ENCODE measurements around the gene KRTAP4-7. TPM values are rescaled to one million over a fixed set of nuclear protein-coding genes. Genes with fewer than 3 reads are reported as not detected.
"Not testable (repeated sequence)": the region's sequence is repeated elsewhere in the genome, so short reads cannot be mapped to it uniquely, and the experiment has no call there.

Gene KRTAP4-7
- total and polyA plus RNA-seq, 2 donors (not counting 3 experiments of a cell fraction or from before 2014, with no cell fraction given), result not detected

- H3K27ac ChIP-seq (ENCODE audit: insufficient read depth, low read depth, low read length), result no peak overlapping the region
- dilution Hi-C loops (cut with MboI; ENCODE audit: extremely low pct_ligation_motif_present, low sequenced_read_pairs), result no loop called here
- H3K79me2 ChIP-seq (ENCODE audit: control insufficient read depth, insufficient read depth, low read length), result no peaks in the 10 kb centered on the region
- H3K4me2 ChIP-seq (ENCODE audit: insufficient read depth, low read length), result no peak overlapping the region
- no peak overlapping the region for H3K4me3 ChIP-seq (replicated peaks in 1 of 3; ENCODE audit: insufficient read depth in 1 of 3, low read depth in 1 of 3, low read length in 3 of 3)
- no peak overlapping the region for H2AFZ ChIP-seq (ENCODE audit: low read depth, low read length)
- peaks cover 1 to 2% of the 10 kb centered on the region in 2 experiments for H3K27me3 ChIP-seq (ENCODE audit: control insufficient read depth in 2 of 2, insufficient read depth in 2 of 2, low read length in 2 of 2)
- BruUV-seq (replicated peaks), result no TSS peak
- CTCF ChIA-PET, result no interaction called here
- H3K9me3 ChIP-seq (replicated peaks; ENCODE audit: control insufficient read depth, insufficient read depth, low read length), result no peaks in the 10 kb centered on the region
- POLR2A ChIA-PET, result no interaction called here
- no peaks in the 10 kb centered on the region for H3K9me1 ChIP-seq (replicated peaks; ENCODE audit: control insufficient read depth, extremely low read depth, insufficient read depth, low read length)
- H3K36me3 ChIP-seq (ENCODE audit: control insufficient read depth in 2 of 2, extremely low read depth in 1 of 2, insufficient read depth in 2 of 2, low read length in 2 of 2), result no peaks in the 10 kb centered on the region
- FAIRE-seq (no peak), DNase-seq (ENCODE audit: low read depth, low spot score) (no peak)
- H4K20me1 ChIP-seq (replicated peaks; ENCODE audit: control insufficient read depth, extremely low read depth, insufficient read depth, low read length), result no peaks in the 10 kb centered on the region
- TF ChIP-seq POLR2A (IDR thresholded peaks at IDR 0.05; ENCODE audit: low read depth, low read length), result no peak
- no peak for TF ChIP-seq MYC (IDR thresholded peaks at IDR 0.05; ENCODE audit: low read depth, low read length)
- no peak for TF ChIP-seq GATA2 (IDR thresholded peaks at IDR 0.05; ENCODE audit: insufficient read depth, insufficient read length, low read depth, low read length)
- TF ChIP-seq, protein P1, sequence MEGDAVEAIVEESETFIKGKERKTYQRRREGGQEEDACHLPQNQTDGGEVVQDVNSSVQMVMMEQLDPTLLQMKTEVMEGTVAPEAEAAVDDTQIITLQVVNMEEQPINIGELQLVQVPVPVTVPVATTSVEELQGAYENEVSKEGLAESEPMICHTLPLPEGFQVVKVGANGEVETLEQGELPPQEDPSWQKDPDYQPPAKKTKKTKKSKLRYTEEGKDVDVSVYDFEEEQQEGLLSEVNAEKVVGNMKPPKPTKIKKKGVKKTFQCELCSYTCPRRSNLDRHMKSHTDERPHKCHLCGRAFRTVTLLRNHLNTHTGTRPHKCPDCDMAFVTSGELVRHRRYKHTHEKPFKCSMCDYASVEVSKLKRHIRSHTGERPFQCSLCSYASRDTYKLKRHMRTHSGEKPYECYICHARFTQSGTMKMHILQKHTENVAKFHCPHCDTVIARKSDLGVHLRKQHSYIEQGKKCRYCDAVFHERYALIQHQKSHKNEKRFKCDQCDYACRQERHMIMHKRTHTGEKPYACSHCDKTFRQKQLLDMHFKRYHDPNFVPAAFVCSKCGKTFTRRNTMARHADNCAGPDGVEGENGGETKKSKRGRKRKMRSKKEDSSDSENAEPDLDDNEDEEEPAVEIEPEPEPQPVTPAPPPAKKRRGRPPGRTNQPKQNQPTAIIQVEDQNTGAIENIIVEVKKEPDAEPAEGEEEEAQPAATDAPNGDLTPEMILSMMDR (IDR thresholded peaks at IDR 0.05; ENCODE audit: extremely low read depth in 1 of 2, insufficient read depth in 1 of 2, low read depth in 1 of 2, low read length in 2 of 2), result no peak
- TF ChIP-seq POLR2AphosphoS5 (IDR thresholded peaks at IDR 0.05; ENCODE audit: insufficient read depth, low read depth, low read length), result no peak
- TF ChIP-seq EZH2 (IDR thresholded peaks at IDR 0.05; ENCODE audit: borderline replicate concordance, low read depth, low read length, severe bottlenecking), result no peak
- TF ChIP-seq MAX (IDR thresholded peaks at IDR 0.05; ENCODE audit: insufficient read depth, insufficient read length), result no peak
- no peak for TF ChIP-seq JUN (IDR thresholded peaks at IDR 0.05; ENCODE audit: borderline replicate concordance, insufficient read depth, insufficient read length, low read depth)
- TF ChIP-seq FOS (IDR thresholded peaks at IDR 0.05; ENCODE audit: borderline replicate concordance, insufficient read depth, low read length), result no peak
- H3K4me1 ChIP-seq (ENCODE audit: control insufficient read depth, extremely low read depth, insufficient read depth, low read length), result no peaks in the 10 kb centered on the region
- H3K9ac ChIP-seq (replicated peaks; ENCODE audit: extremely low read depth, insufficient read depth, low read length), result no peak overlapping the region
- intact Hi-C loops (cut with micrococcal nuclease), result no loop called here
These were observed 29.9 kb upstream of the KRTAP4-7 start for GRCh38 chr17:41054025-41054424.

DNA sequence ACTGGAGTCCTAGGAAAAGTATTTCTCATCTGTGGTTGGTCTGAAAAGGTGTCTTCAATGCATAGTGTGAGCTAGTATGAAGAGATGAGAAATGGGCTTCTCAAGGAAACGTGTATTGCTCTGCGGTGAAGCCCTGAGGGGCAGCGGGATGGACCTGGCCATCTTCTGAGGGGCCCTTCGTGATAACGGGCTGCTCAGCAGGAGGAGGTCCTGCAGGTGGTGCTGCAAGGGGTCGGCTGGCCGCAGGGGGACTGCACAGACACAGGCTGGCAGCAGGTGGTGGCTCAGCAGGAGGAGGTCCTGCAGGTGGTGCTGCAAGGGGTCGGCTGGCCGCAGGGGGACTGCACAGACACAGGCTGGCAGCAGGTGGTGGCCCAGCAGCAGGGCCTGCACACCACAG lies 29.4 kb upstream of the KRTAP4-7 start:
- dilution Hi-C loops (cut with MboI; ENCODE audit: extremely low pct_ligation_motif_present, low sequenced_read_pairs); H3K27me3 ChIP-seq (ENCODE audit: control insufficient read depth in 2 of 2, insufficient read depth in 2 of 2, low read length in 2 of 2); H3K27ac ChIP-seq (ENCODE audit: insufficient read depth, low read depth, low read length); FAIRE-seq; H3K4me2 ChIP-seq (ENCODE audit: insufficient read depth, low read length); POLR2A ChIA-PET; H3K79me2 ChIP-seq (ENCODE audit: control insufficient read depth, insufficient read depth, low read length); H3K36me3 ChIP-seq (ENCODE audit: control insufficient read depth in 2 of 2, extremely low read depth in 1 of 2, insufficient read depth in 2 of 2, low read length in 2 of 2); H4K20me1 ChIP-seq (replicated peaks; ENCODE audit: control insufficient read depth, extremely low read depth, insufficient read depth, low read length); H3K4me3 ChIP-seq (replicated peaks in 1 of 3; ENCODE audit: insufficient read depth in 1 of 3, low read depth in 1 of 3, low read length in 3 of 3); BruUV-seq (replicated peaks); H3K4me1 ChIP-seq (ENCODE audit: control insufficient read depth, extremely low read depth, insufficient read depth, low read length); H2AFZ ChIP-seq (ENCODE audit: low read depth, low read length); intact Hi-C loops (cut with micrococcal nuclease); H3K9me1 ChIP-seq (replicated peaks; ENCODE audit: control insufficient read depth, extremely low read depth, insufficient read depth, low read length); H3K9me3 ChIP-seq (replicated peaks; ENCODE audit: control insufficient read depth, insufficient read depth, low read length); DNase-seq (ENCODE audit: low read depth, low spot score); H3K9ac ChIP-seq (replicated peaks; ENCODE audit: extremely low read depth, insufficient read depth, low read length); CTCF ChIA-PET: not testable (repeated sequence)

DNA sequence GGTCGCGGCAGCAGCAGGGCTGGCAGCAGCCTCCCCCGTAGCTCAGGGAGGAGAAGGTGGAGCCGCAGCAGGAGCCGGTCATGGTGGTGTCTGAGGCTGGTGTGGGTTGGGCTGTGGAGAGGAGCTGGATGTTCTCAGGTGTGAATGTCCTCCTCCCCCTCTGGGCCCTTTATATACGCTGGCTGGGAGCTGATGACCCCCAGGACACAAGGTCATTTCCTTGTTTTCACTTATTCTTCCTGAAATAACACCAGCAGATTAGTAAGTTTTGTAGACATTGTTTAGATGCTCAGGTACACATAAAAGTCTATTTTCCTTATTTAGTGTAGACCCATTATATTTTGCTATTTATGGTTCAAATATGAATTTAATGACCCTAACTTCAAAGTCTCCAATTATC lies 28.8 kb upstream of the KRTAP4-7 start, which contains the start of gene KRTAP2-2:
Gene KRTAP2-2, minus strand, starts transcription at position 101 of the 400 bp plus-strand sequence. Its CDS starts 19 bp downstream, at position 82.
- H3K4me3 ChIP-seq (replicated peaks in 1 of 3; ENCODE audit: insufficient read depth in 1 of 3, low read depth in 1 of 3, low read length in 3 of 3); POLR2A ChIA-PET; H3K27me3 ChIP-seq (ENCODE audit: control insufficient read depth in 2 of 2, insufficient read depth in 2 of 2, low read length in 2 of 2); DNase-seq (ENCODE audit: low read depth, low spot score); H3K4me2 ChIP-seq (ENCODE audit: insufficient read depth, low read length); H3K9ac ChIP-seq (replicated peaks; ENCODE audit: extremely low read depth, insufficient read depth, low read length); intact Hi-C loops (cut with micrococcal nuclease); H3K9me1 ChIP-seq (replicated peaks; ENCODE audit: control insufficient read depth, extremely low read depth, insufficient read depth, low read length); FAIRE-seq; H3K79me2 ChIP-seq (ENCODE audit: control insufficient read depth, insufficient read depth, low read length); H3K27ac ChIP-seq (ENCODE audit: insufficient read depth, low read depth, low read length); H3K4me1 ChIP-seq (ENCODE audit: control insufficient read depth, extremely low read depth, insufficient read depth, low read length); H3K9me3 ChIP-seq (replicated peaks; ENCODE audit: control insufficient read depth, insufficient read depth, low read length); CTCF ChIA-PET; H3K36me3 ChIP-seq (ENCODE audit: control insufficient read depth in 2 of 2, extremely low read depth in 1 of 2, insufficient read depth in 2 of 2, low read length in 2 of 2); BruUV-seq (replicated peaks); H4K20me1 ChIP-seq (replicated peaks; ENCODE audit: control insufficient read depth, extremely low read depth, insufficient read depth, low read length); H2AFZ ChIP-seq (ENCODE audit: low read depth, low read length); dilution Hi-C loops (cut with MboI; ENCODE audit: extremely low pct_ligation_motif_present, low sequenced_read_pairs): not testable (repeated sequence)
